Measurements from ENCODE around the gene MICALL1.
"Not testable (repeated sequence)": the region's sequence is repeated elsewhere in the genome, so short reads cannot be mapped to it uniquely, and the experiment has no call there.

MICALL1 gene

GRCh38 chr22:37926771-37927636, 20.9 kb downstream of the MICALL1 start:
- no peak for DNase-seq (ENCODE audit: extremely low read depth in 1 of 2, low read depth in 1 of 2)

- DNase-seq (ENCODE audit: extremely low read depth in 1 of 2, low read depth in 1 of 2): no peak
Measured at GRCh38 chr22:37927637-37927936, 21.5 kb downstream of the MICALL1 start.

- DNase-seq (ENCODE audit: extremely low read depth in 1 of 2, low read depth in 1 of 2): no peak
Measured at GRCh38 chr22:37929390-37929789, 23.3 kb downstream of the MICALL1 start.

GRCh38 chr22:37930270-37930951, 24.3 kb downstream of the MICALL1 start:
- DNase-seq (ENCODE audit: extremely low read depth in 1 of 2, low read depth in 1 of 2): no peak

GRCh38 chr22:37930952-37931440, 24.9 kb downstream of the MICALL1 start:
- DNase-seq (ENCODE audit: extremely low read depth in 1 of 2, low read depth in 1 of 2): no peak

GRCh38 chr22:37931893-37932389, 25.8 kb downstream of the MICALL1 start:
- no peak for DNase-seq (ENCODE audit: extremely low read depth in 1 of 2, low read depth in 1 of 2)

- no peak for DNase-seq (ENCODE audit: extremely low read depth in 1 of 2, low read depth in 1 of 2)
Measured at GRCh38 chr22:37932401-37932800, 26.3 kb downstream of the MICALL1 start.

- DNase-seq (ENCODE audit: extremely low read depth in 1 of 2, low read depth in 1 of 2): no peak
Measured at GRCh38 chr22:37932821-37933578, 26.9 kb downstream of the MICALL1 start.

GRCh38 chr22:37933711-37934376, 27.7 kb downstream of the MICALL1 start:
- DNase-seq (ENCODE audit: extremely low read depth in 1 of 2, low read depth in 1 of 2): peak; percentile 71 to 74

GRCh38 chr22:37940698-37941376, 34.7 kb downstream of the MICALL1 start:
- no peak for DNase-seq (ENCODE audit: extremely low read depth in 1 of 2, low read depth in 1 of 2)

- DNase-seq (ENCODE audit: extremely low read depth in 1 of 2, low read depth in 1 of 2): no peak
Measured at GRCh38 chr22:37942133-37942532, 36.0 kb downstream of the MICALL1 start.

- no peak for DNase-seq (ENCODE audit: extremely low read depth in 1 of 2, low read depth in 1 of 2)
Measured at GRCh38 chr22:37943136-37943824, 37.2 kb downstream of the MICALL1 start.

- no peak for DNase-seq (ENCODE audit: extremely low read depth in 1 of 2, low read depth in 1 of 2)
Measured at GRCh38 chr22:37943825-37944198, 37.7 kb downstream of the MICALL1 start.

GRCh38 chr22:37944423-37944822, 38.3 kb downstream of the MICALL1 start:
- DNase-seq (ENCODE audit: extremely low read depth in 1 of 2, low read depth in 1 of 2): not testable (repeated sequence)

- not testable (repeated sequence) for DNase-seq (ENCODE audit: extremely low read depth in 1 of 2, low read depth in 1 of 2)
Measured at GRCh38 chr22:37947142-37947795, 41.2 kb downstream of the MICALL1 start.

- no peak for DNase-seq (ENCODE audit: extremely low read depth in 1 of 2, low read depth in 1 of 2)
Measured at GRCh38 chr22:37951305-37951704, 45.2 kb downstream of the MICALL1 start.

- not testable (repeated sequence) for DNase-seq (ENCODE audit: extremely low read depth in 1 of 2, low read depth in 1 of 2)
Measured at GRCh38 chr22:37952629-37953028, 46.5 kb downstream of the MICALL1 start.

GRCh38 chr22:37953062-37953436, 47.0 kb downstream of the MICALL1 start:
- no peak for DNase-seq (ENCODE audit: extremely low read depth in 1 of 2, low read depth in 1 of 2)

Measured in stimulated activated CD8-positive, alpha-beta memory T cell treated with anti-CD3 and anti-CD28 coated beads, Interleukin-7, amount 100 ng/mL, for 48 hours (primary cell).